ENCODE data around the gene OSGEP.

DNA sequence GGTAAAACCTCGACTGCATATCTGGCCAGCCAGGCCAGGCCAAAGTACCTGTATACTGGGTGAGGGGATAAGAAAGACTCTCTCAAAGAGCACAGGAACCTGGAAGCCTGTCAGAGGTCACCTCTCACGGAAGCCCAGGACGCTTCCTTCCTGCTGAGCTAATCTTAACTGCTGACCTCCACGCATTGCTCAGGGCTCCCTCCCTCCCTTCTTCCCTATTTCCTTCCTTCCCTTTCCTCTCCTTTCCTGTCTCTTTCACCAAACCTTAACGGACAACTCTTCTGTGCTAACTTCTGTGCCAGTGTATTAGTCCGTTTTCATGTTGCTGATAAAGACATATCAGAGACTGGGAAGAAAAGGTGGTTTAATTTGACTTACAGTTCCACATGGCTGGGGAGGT lies 36.0 kb upstream of the OSGEP start:
- TF ChIP-seq, protein P1, sequence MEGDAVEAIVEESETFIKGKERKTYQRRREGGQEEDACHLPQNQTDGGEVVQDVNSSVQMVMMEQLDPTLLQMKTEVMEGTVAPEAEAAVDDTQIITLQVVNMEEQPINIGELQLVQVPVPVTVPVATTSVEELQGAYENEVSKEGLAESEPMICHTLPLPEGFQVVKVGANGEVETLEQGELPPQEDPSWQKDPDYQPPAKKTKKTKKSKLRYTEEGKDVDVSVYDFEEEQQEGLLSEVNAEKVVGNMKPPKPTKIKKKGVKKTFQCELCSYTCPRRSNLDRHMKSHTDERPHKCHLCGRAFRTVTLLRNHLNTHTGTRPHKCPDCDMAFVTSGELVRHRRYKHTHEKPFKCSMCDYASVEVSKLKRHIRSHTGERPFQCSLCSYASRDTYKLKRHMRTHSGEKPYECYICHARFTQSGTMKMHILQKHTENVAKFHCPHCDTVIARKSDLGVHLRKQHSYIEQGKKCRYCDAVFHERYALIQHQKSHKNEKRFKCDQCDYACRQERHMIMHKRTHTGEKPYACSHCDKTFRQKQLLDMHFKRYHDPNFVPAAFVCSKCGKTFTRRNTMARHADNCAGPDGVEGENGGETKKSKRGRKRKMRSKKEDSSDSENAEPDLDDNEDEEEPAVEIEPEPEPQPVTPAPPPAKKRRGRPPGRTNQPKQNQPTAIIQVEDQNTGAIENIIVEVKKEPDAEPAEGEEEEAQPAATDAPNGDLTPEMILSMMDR (IDR thresholded peaks at IDR 0.05): no peak
- no peak for TF ChIP-seq EZH2 (IDR thresholded peaks at IDR 0.05)
